Transverse colon (tissue), 4 donors: ENCODE measurements around the gene ENTR1. TPM values are rescaled to one million over a fixed set of nuclear protein-coding genes. Genes with fewer than 3 reads are reported as not detected.
A peak's percentile ranks its signal among the peaks of the same experiment; 100 is the strongest.
"Not testable (repeated sequence)": the region's sequence is repeated elsewhere in the genome, so short reads cannot be mapped to it uniquely, and the experiment has no call there.

Source experiments
- DNase-seq: peaks from one replicate; pipeline ENCODE4 v3.0.0-alpha.2; 2019
- H3K27ac ChIP-seq, 4 donors: fragments of 200-600 bp; sonication (generic); 2 replicates each; pipeline ENCODE4 v1.5.1; 2016 to 2018; ENCODE audit warnings: inconsistent platforms in 4 of 4
- H3K27me3 ChIP-seq: fragments of 200-600 bp; sonication (generic); 2 replicates; pipeline ENCODE4 v1.5.1; 2017; ENCODE audit warnings: inconsistent platforms
- H3K36me3 ChIP-seq, 4 donors: fragments of 200-600 bp; sonication (generic); 2 replicates each; pipeline ENCODE4 v1.5.1; 2017 to 2019; ENCODE audit warnings: inconsistent platforms in 4 of 4
- H3K4me1 ChIP-seq, 4 donors: fragments of 200-600 bp; sonication (generic); 2 replicates each; pipeline ENCODE4 v1.5.1; 2017 to 2020; ENCODE audit warnings: inconsistent platforms in 4 of 4
- H3K4me3 ChIP-seq, 4 donors: fragments of 200-600 bp; sonication (generic); 1 replicate in 1 of 4; 2 replicates in 3 of 4; pipeline versions ENCODE4 v1.5.1 to v1.6.1; 2017 to 2019; ENCODE audit warnings: inconsistent platforms in 4 of 4
- H3K9me3 ChIP-seq, 2 donors: fragments of 200-600 bp; sonication (generic); 2 replicates each; pipeline ENCODE4 v1.5.1; 2017 to 2019; ENCODE audit warnings: inconsistent platforms in 2 of 2
- EP300 ChIP-seq: sonication (generic); formaldehyde crosslinking; IDR thresholded peaks from one replicate; pipeline ENCODE4 v1.6.1; 2017; ENCODE audit warnings: antibody characterized with exemption, low read depth
- POLR2A ChIP-seq: fragments of 450-650 bp; IDR thresholded peaks from one replicate; pipeline ENCODE4 v1.6.1; 2016; ENCODE audit warnings: antibody characterized with exemption, mild to moderate bottlenecking, moderate library complexity
- POLR2AphosphoS5 ChIP-seq, 3 donors: sonication (generic); formaldehyde crosslinking; IDR thresholded peaks; one replicate each; pipeline ENCODE4 v1.6.1; 2016; ENCODE audit warnings: antibody characterized with exemption in 3 of 3
- WGBS, 2 donors: methylation state at CpG; one replicate each; pipeline ENCODE4 v1.1.5; 2018; ENCODE audit warnings: low coverage in 1 of 2; 5-methylcytosine and 5-hydroxymethylcytosine counted together
- in situ Hi-C, 4 donors: fragments of 200-750 bp; cut with MboI; loops; one replicate each; pipeline versions ENCODE4 v1.15.0 to v1.15.1; 2017; ENCODE audit warnings: low sequenced_read_pairs in 3 of 4, low pct_ligation_motif_present in 1 of 4, low pct_unique_long_range_greater_than_20kb in 1 of 4
- intact Hi-C: fragments of 100-400 bp; cut with DNase I; formaldehyde crosslinking; loops from one replicate; pipeline ENCODE4 v1.15.1; 2023; ENCODE audit warnings: low total_unique reads
- total RNA-seq, 4 donors: library from RNA; depleted of rRNA; stranded (reverse); fragments of >200 nt; gene quantifications; one replicate each; pipeline ENCODE4 v1.1.0, GENCODE V29; 2016
- TF ChIP-seq, protein P1 (sequence below), 5 experiments: fragments of 200-600 bp in 3 of 5; fragments of 450-650 bp in 2 of 5; sonication (generic) in 3 of 5; IDR thresholded peaks; 1 replicate in 2 of 5; 2 replicates in 3 of 5; pipeline ENCODE4 v1.5.1; 2016 to 2017; ENCODE audit warnings: antibody characterized with exemption in 5 of 5, inconsistent platforms in 3 of 5, mild to moderate bottlenecking in 2 of 5, moderate library complexity in 1 of 5

Gene ENTR1
- total RNA-seq, 4 donors from 2014 or later: 23.6 to 74.6 (median 40.9) TPM

DNA sequence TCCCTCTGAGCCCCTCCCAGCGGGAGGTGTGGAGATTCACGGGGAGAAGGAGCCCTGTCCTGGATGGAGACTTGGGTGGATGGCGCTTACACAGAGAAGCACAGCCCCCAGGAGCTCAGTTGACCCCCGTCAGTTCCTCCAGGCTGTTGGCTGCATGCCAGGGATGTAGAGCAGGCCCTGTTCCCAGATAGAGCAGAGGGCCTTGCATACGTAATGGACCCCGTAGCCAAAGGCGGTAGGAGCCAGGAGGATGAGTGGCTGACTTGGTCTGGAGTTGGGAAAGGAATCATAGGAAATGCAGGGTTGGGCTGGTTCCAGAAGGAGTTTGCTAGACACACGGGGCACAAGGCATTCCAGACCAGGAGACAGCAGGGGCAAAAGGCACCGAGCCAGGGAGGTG lies 2.5 kb upstream of the ENTR1 start:
- TF ChIP-seq EP300: no peak
- no peak for TF ChIP-seq POLR2A
- 75 to 76% methylated on average over 9 of the region's 9 CpGs for WGBS, 2 donors
- in situ Hi-C loops: no loop called here
- Histone ChIP-seq H3K4me3 (no peak overlapping the region), H3K27ac (no peak overlapping the region), H3K4me1 (peaks cover 20 to 26% (median 21%) of the 10 kb centered on the region in 4 donors), H3K27me3 (no peaks in the 10 kb centered on the region), H3K9me3 (no peaks in the 10 kb centered on the region), H3K36me3 (peaks cover 0 to 43% (median 20%) of the 10 kb centered on the region in 4 donors)
- DNase-seq: no peak
- intact Hi-C loops: no loop called here

DNA sequence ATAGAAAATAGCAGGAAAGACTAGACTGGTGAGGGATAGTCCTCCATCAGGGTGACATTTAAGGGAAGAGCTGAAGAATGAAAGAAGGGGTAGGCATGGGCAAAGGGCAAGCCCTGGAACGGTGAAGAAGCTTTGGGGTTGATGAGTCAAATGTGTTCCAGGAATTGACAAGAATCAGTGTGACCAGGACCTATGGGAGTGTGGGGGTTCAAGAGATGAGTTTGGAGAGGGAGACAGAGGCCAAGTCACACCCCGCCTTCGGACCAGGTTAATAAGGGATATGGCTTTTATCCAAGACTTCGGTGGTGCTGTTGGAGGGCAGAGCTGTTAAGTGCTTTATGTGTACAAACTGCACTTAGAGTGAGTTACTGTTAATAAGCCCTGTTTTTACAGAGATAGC lies 964 bp upstream of the ENTR1 start:
- intact Hi-C loops: no loop called here
- DNase-seq: no peak
- Histone ChIP-seq H3K9me3 (no peaks in the 10 kb centered on the region), H3K27ac (peak overlapping the region in 3 of 4 donors; percentile 84 to 91 (median 90)), H3K4me1 (peaks cover 20 to 26% (median 21%) of the 10 kb centered on the region in 4 donors), H3K36me3 (peaks cover 0 to 37% (median 14%) of the 10 kb centered on the region in 4 donors), H3K27me3 (no peaks in the 10 kb centered on the region), H3K4me3 (peak overlapping the region; percentile 84 to 99 (median 96))
- in situ Hi-C loops: no loop called here
- TF ChIP-seq EP300 (no peak), POLR2AphosphoS5 (IDR thresholded peaks at IDR 0.05) (no peak), POLR2A (no peak)
- TF ChIP-seq, protein P1, sequence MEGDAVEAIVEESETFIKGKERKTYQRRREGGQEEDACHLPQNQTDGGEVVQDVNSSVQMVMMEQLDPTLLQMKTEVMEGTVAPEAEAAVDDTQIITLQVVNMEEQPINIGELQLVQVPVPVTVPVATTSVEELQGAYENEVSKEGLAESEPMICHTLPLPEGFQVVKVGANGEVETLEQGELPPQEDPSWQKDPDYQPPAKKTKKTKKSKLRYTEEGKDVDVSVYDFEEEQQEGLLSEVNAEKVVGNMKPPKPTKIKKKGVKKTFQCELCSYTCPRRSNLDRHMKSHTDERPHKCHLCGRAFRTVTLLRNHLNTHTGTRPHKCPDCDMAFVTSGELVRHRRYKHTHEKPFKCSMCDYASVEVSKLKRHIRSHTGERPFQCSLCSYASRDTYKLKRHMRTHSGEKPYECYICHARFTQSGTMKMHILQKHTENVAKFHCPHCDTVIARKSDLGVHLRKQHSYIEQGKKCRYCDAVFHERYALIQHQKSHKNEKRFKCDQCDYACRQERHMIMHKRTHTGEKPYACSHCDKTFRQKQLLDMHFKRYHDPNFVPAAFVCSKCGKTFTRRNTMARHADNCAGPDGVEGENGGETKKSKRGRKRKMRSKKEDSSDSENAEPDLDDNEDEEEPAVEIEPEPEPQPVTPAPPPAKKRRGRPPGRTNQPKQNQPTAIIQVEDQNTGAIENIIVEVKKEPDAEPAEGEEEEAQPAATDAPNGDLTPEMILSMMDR (IDR thresholded peaks at IDR 0.05): no peak
- WGBS, 2 donors: 30 to 45% methylated on average over 2 to 4 of the region's 4 CpGs

DNA sequence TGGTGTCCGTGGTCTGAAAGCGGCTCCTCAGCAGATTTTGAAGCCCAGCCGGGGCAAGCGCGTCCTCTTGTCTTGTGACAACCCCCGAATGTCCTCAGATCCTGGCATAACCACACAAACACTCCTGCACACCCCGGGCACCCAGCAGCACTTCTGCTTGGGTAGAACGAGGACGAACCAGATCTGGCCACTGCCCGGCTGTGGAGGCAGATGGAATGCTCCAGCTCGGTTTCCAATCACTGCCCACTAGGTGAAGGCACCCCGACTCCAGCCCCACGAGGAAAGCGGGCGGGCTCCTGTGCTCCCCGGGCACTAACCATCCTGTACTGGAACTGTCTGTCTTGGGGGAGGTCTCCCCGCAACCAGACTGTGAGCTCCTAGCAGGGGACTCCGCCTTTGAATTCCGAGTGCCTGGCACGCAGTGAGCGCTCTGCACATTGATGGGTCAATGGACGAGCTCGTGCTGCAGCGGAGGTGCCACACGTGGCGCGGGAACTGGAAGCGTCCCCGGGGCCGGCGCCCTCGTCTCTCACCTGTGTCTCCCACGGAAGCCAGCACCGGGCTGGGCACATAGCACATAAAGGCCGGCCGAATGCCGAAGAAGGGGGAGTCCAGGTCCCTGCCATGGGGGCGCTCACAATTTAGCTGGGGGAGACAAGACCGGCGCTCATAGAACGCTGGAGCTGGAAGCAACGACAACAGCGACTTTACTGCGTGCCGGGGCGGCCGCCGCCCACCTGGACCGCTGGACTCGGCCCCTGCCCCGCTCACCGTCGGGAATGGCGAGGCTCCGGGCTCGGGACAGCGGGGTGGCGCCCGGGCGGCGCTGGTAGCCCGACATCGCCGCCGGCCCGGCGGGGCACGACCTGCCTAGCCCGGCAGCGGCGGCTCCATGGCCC lies 608 bp downstream of the ENTR1 start:
- Histone ChIP-seq H3K36me3 (peaks cover 0 to 44% (median 11%) of the 10 kb centered on the region in 4 donors), H3K27me3 (no peaks in the 10 kb centered on the region), H3K4me1 (peaks cover 20 to 26% (median 21%) of the 10 kb centered on the region in 4 donors), H3K9me3 (no peaks in the 10 kb centered on the region), H3K4me3 (peak overlapping the region; percentile 84 to 98 (median 96)), H3K27ac (peak overlapping the region; percentile 84 to 91 (median 90))
- TF ChIP-seq POLR2A (peak; percentile 31), POLR2AphosphoS5 (IDR thresholded peaks at IDR 0.05) (peak in 1 of 3 donors; percentile 36), EP300 (no peak)
- TF ChIP-seq, protein P1 (IDR thresholded peaks at IDR 0.05): no peak
- peak; percentile 45 for DNase-seq
- intact Hi-C loops: loop anchor here (10.0 kb wide), 1 partner anchor 75 kb away; no protein-coding TSS in a partner anchor
- 17 to 78% methylated on average over 4 to 37 of the region's 71 CpGs for WGBS, 2 donors
- in situ Hi-C loops: no loop called here

DNA sequence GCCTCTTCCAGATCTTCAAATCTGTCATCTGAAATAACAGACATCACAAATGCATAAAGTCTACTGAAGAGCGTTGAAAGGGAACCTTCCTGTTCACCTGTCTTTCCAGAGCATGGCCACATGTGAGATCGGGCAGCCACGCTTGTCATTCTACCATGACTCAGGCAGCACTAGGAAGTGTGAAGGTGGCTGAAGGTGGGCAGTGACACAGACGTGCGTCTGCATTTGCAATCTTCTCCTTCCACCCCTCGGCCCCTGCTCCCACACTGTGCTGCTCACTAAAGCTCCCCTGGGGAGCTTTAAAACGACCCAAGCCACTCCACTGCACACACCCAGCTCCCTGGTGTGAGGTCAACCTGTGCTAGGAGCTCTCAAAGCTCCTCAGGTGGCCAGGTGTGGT lies 2.5 kb downstream of the ENTR1 start:
- peaks cover 20 to 26% (median 21%) of the 10 kb centered on the region in 4 donors for H3K4me1 ChIP-seq
- no peak for DNase-seq
- 80 to 85% methylated on average over 1 to 7 of the region's 7 CpGs for WGBS, 2 donors
- in situ Hi-C loops: no loop called here
- no peak for TF ChIP-seq EP300
- no peak for TF ChIP-seq POLR2A
- TF ChIP-seq, protein P1 (IDR thresholded peaks at IDR 0.05): no peak
- no peak for TF ChIP-seq POLR2AphosphoS5 (IDR thresholded peaks at IDR 0.05)
- intact Hi-C loops: loop anchor here (10.0 kb wide), 1 partner anchor 73 kb away; no protein-coding TSS in a partner anchor
- H3K27me3 ChIP-seq: no peaks in the 10 kb centered on the region
- H3K27ac ChIP-seq: no peak overlapping the region
- no peak overlapping the region for H3K4me3 ChIP-seq
- H3K36me3 ChIP-seq: peaks cover 0 to 34% (median 6%) of the 10 kb centered on the region in 4 donors
- H3K9me3 ChIP-seq: no peaks in the 10 kb centered on the region

DNA sequence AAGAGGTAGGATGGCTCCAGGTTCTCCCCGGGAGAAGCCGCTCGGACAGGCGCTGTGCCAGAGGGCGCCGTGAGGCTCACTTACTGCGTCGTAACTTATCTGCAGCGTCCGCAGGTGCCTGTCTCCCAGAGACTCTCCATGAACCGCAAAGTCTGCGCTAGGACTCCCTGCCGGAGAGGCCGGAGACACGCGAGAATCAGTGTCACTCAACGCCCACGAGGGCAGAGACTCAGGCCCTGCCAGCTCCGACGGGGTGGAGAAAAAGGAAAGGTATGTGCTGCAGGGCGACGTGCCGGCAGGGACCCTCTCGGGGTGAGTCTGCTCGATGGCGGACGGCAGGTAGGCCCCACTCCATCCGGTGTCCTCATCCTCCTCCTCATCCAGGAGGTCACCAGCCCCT lies 3.4 kb downstream of the ENTR1 start:
- Histone ChIP-seq H3K4me1 (peaks cover 20 to 26% (median 21%) of the 10 kb centered on the region in 4 donors), H3K36me3 (peaks cover 0 to 30% (median 6%) of the 10 kb centered on the region in 4 donors)
- intact Hi-C loops: loop anchor here (10.0 kb wide), 1 partner anchor 72 kb away; no protein-coding TSS in a partner anchor
- H3K27me3 ChIP-seq, in situ Hi-C loops, H3K27ac ChIP-seq, H3K9me3 ChIP-seq, DNase-seq, H3K4me3 ChIP-seq: not testable (repeated sequence)
- 91% methylated on average over 28 of the region's 28 CpGs; no CpG with 5 or more reads in 1 of the 2 donors for WGBS, 2 donors

DNA sequence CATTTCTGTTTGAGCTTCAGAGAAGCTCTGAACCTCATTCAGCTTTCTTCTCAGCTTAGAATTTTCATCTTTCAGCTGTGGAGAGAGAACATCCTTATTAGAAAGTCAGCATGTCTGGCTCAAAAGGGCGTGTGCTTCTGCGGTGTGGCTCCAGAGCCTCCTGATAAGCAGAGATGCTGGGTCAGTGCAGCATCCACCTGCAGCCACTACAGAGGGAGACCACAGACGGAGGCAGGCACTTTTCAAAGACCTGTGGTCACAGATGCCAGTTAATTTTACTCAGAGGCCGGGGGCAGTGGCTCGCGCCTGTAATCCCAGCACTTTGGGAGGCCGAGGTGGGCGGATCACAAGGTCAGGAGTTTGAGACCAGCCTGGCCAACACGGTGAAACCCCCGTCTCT lies 4.5 kb downstream of the ENTR1 start:
- in situ Hi-C loops, H3K9me3 ChIP-seq, DNase-seq, H3K4me3 ChIP-seq, H3K27ac ChIP-seq, H3K27me3 ChIP-seq: not testable (repeated sequence)
- Histone ChIP-seq H3K4me1 (peaks cover 10 to 15% (median 12%) of the 10 kb centered on the region in 4 donors), H3K36me3 (peaks cover 0 to 30% (median 6%) of the 10 kb centered on the region in 4 donors)
- intact Hi-C loops: loop anchor here (10.0 kb wide), 1 partner anchor 71 kb away; no protein-coding TSS in a partner anchor
- WGBS, 2 donors: 92% methylated on average over 10 of the region's 10 CpGs; no CpG with 5 or more reads in 1 of the 2 donors
